Measurements from ENCODE around the gene NAA30.

Gene NAA30

DNA sequence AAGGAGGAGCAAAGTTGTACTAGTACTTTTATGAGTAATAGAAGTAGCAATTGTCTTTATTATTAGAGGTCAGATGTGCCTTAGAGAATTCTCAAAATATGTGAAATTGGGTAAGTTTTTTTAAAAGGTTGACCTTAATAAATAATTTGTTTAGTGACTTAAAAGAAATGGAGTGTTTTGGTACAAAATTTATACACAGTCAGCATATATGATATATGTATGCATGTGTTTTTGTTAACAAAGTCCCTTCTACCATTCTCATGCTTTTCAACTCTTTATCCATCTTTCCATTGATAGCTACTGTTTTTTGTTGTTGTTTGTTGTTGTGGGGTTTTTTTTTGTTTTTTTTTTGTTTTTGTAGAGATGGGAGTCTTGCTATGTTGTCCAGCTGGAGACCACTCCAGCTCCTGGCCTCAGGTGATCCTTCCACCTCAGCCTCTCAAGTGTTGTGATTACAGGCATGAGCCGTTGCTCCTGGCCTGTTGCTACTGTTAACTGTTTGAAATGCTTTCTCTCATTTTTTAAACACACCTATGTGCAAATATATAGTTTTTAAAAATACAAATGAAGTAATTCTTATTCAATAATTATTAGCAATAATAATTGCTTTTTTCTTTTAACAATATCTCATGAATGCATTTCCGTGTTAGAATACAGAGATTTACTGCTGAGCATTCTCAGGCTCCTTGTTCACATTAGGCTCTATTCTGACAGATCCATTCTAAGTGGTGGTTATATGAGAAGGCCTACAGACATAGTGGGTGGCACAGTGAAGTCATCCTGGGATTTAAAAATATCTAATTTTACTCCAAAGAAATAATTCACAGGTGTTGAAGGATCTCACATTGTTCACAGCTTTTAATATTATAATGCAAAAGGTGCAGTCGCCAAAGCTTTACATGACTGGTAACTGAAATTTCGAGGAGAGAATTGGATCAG, 10.4 kb downstream of the NAA30 start:
- DNase-seq (ENCODE audit: low read depth) = no peak

DNA sequence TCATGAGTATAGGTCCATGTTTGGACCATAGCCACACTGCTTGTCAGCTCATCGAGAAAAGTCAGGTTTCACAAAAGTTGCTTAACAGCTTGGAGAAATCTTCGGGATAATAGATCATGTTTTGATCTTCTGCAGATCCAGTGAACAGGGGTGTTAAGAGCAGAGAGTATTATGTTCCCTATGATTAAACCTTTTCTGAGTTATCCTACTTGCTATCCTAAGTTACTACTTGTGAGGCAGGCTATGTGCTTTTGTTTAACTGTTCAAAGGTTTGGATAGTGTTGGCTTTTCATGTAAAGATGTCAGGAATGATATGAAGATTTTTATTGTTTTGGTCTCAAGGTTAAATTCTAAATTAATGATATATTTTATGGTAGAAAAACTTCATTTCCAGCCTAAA, 11.1 kb downstream of the NAA30 start:
- DNase-seq (ENCODE audit: low read depth) = no peak

DNA sequence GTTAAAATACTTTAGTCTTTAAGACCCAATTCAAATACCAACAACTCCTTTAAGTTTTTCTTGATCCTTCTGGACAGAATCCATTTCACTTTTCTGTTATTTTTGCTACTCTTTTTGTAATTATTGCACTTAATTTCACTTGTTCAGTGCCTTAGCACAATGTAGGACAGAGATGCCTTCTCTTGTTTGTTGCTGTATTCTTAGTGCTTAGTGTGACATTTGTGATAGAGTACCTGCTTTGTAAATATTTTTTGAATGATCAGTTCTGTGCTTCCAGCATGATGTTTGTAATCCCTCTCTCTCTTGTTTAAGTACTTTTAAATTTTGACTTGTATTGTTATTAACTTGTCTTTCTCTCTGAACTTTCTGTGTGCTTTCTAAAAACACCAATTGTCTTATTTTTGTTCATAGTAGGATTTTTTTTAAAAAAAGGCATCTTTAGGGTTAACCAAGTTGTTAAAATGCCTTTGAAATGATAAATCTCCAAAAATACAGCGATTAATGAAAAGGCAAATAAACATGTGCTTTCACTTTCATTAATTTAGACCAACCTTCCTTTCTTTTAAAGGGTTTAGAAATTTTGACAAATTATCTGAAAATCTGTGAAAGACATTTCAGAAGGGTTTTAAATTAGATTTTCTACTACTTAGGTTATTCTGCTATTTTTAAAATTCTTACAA, 11.9 kb downstream of the NAA30 start:
- no peak for DNase-seq (ENCODE audit: low read depth)

DNA sequence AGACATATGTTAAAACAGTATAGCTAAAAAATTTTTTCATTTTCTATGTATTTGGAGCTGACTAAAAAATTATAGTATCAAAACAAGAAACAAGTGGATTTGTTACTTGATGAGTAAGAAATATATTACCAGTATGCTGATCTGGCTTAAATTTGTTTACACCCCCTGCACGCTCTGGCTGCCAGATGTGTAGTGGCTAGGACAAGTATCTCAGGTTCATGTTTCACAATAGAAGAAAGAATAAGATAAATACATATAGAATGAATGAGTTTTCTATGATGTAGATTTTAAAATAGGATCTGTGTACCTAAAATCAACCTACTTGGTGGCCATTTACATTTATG, 13.1 kb downstream of the NAA30 start:
- no peak for DNase-seq (ENCODE audit: low read depth)

DNA sequence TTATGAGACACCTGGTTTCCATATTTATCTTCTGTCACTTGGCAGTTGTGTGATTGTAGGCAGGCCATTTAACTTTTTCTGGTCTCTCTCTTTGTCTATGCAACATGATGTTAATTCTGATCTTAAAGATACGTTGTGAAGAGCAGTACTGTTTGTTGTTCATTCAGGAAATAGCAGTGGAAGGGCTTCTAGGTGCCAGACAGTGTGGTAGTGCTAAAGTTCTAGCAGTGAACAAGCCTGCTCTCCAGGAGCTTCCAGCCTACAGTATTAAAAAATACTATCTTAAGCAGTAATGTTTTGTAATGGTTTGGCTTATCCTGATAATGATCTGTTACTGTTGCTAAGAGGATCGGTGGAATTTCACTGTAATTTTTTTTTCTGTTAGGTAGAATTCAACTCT, 15.2 kb downstream of the NAA30 start:
- no peak for DNase-seq (ENCODE audit: low read depth)

DNA sequence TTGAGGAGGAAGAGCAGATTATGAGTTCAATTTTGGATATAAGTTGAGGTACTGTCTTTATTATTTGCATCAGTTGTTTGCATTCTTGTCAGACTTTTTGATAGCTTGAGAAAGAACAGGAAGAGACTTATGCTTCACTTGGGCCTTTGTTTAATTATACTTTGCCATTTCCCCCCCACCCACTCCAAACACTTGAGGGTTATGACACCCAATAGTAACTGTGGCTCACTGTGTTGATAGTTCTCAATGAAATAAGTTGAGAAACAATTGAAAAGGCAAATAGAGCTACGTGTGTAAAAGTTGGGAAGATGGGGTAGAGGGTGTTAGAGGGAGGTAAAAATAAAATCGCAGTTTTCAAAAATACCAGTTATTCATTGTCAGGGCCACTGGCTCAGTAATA, 17.7 kb downstream of the NAA30 start:
- no peak for DNase-seq (ENCODE audit: low read depth)

DNA sequence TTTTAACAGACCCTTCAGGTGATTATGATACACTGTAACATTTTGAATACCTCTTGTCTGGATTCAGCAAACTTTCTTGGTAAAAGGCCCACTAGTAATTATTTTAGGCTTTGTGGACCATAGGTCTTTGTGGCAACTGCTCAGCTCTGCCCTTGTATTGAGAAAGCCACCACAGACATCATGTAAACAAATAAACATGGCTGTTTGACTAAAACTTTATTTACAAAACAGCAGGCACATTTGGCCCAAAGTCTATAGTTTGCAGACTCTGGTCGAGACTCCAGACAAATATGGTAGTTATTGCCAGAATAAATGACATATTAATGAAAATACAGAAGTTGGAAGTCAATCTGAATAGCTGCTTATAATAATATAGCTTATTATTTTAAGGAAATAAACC, 18.2 kb downstream of the NAA30 start:
- DNase-seq (ENCODE audit: low read depth) = no peak

DNA sequence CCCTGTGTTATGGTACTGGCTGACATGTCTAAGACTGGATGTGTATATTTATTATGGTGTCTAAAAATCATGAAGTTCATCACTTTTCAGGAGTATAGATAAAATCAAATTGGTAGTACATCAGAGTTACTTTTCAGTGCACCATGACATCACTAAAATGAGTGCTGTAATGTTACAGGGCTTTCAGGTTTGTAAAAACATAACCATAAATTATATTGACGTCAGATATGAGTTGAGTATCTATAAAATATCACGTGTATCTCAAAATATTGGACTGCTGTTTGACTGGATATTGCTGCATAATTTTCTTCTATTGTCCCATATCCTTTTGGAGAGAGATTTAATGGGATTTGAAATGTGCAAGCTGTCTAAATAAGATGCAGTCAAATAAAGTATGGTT, 22.0 kb downstream of the NAA30 start:
- DNase-seq (ENCODE audit: low read depth) = no peak

DNA sequence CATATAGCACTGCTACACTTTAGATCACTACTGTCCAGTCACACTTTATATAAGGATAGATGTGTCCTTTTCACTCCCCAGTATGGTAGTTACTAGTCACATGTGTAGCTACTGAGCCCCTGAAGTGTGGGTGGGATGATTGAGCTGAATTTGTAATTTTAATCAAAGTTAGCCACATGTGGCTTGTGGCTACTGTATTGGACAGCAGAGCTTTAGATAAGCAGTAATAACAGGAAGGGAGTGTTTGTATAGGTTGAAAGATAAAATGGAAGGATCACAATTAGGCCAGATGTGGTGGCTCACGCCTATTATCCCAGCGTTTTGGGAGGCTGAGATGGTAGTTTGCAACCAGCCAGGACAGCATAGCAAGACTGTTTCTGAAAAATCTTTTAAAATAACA, 23.5 kb downstream of the NAA30 start:
- no peak for DNase-seq (ENCODE audit: low read depth)

DNA sequence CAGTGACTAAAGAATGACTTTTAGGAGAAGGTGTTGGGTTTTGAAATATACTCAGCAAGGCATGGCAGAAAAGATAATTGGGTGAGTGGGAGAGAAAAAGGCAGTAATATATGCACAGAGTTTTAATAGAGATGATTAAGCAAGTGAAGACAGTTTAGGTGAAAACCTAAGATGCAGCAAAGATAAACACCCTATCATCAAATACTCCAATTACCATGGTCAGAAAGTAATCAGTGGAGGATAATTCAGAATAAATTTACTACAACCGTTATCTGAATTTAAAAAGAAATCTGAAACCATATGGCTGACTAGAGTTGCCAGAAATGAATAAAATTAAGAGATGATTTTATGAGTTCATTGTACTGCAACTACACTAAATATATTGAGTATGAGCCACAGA, 26.8 kb downstream of the NAA30 start:
- DNase-seq (ENCODE audit: low read depth) = no peak

DNA sequence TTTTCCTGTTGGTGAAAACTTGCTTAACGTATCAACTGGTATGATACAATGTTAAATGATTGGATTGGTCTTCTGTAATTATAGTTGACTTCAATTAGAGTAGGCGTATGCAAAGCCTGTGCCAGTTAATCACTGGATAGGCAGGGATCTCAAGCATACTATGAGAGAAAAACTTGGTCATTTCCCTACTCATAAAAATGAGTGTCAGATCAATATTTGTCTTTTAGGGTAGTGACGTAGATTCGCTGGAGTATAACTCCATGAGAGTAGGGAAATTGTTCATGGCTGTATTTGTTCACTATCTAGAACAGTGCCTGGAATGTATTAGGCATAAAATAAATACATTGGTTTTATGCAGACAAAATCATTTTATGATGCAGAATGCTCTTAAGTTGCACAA, 28.6 kb downstream of the NAA30 start:
- DNase-seq (ENCODE audit: low read depth) = no peak

DNA sequence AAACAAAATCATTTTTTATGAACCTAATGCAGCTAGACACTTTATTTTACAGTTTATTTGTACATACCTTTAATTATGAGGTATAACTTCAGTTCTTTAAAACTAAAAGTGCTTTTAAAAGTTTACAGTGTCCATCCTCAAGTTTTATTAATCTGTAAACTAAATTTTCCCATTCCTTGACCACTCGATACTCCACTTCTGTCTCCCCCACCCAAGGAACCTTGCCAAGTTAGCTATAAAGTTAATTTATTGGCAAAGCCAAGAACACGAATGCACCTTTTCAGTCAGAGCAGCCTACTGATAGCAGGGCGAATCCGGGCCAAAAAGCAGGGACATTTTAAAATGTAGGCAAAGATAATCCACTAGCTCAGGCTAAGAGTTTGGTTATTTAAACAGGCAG, 29.6 kb downstream of the NAA30 start:
- DNase-seq (ENCODE audit: low read depth) = no peak

DNA sequence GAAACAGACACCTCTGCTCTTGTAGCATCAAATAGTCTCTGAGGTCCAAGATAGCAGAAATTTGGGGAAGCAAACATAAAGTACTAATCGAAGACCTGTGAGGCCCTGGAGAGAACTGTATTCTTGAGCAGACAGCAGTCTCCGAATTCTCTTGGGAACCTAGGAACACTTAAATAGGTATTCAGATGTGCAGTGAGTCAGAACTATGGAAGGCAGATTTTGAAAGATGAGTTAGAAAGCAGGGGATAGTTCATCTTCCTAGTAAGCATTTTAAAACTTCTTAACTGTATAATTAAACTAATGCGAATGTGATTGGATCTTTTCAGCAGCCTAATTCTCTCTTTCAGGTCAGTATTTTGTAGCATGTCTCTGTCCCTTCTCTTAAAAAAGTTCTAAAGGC, 30.6 kb downstream of the NAA30 start:
- no peak for DNase-seq (ENCODE audit: low read depth)

DNA sequence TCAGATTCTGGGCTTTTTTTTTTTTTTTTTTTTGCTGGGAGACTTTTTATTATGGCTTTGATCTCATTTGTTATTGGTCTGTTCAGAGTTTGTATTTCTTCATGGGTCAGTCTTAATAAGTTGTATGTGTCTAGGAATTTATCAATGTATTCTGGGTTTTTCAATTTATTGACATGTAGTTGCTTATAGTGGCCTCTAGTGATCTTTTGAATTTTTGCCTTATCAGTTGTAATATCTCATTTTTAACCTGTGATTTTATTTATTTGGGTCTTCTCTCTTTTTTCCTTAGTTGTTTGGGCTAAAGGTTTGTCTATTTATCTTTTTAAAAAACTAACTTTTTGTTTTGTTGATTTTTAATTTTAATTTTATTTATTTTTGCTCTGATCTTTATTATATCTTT, 45.5 kb downstream of the NAA30 start:
- no peak for DNase-seq (ENCODE audit: low read depth)

DNA sequence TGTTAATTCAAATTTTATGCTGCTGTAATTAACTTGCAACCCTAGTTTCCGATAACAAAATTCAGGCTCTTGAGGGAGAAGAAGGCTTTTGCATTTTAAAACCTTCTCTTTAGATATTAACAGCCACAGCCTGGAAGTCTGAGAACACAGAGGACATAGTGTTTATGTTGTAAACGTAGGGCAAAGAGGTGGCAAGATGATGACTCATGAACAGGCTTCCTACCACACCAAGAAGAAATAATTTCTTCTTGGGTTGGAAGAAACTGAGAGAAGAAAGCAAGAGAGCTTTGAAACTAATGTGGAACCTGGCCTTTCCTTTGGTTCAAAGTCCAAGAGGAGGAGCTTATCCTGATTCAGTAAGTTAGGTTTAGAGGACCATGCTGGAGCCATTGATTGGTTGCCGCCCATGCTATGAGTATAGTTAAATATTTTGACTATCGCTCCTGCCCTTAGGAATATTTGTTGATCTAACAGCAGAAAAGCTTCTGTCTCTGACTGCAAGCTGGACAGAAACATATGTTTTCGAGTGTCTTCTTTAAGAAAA, 71.5 kb downstream of the NAA30 start:
- DNase-seq (ENCODE audit: low read depth) = no peak

DNA sequence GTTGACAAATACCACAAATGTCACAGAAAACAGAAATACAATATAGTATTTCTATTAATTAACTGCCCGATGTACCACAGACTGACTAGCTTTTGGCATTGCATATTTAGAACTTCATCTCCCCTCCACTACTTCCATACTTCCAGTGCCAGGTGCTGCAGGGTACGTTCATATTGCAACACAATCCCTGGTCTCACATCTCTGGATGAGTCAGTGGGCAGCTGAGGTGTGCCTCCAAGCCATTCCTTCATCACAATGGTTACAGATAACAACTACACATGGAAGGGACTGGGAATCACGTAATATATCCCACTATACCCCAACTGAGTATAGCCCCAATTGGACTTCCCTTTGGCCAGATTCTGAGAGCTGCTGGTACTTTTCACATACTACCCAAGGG, 72.2 kb downstream of the NAA30 start:
- DNase-seq (ENCODE audit: low read depth) = no peak

DNA sequence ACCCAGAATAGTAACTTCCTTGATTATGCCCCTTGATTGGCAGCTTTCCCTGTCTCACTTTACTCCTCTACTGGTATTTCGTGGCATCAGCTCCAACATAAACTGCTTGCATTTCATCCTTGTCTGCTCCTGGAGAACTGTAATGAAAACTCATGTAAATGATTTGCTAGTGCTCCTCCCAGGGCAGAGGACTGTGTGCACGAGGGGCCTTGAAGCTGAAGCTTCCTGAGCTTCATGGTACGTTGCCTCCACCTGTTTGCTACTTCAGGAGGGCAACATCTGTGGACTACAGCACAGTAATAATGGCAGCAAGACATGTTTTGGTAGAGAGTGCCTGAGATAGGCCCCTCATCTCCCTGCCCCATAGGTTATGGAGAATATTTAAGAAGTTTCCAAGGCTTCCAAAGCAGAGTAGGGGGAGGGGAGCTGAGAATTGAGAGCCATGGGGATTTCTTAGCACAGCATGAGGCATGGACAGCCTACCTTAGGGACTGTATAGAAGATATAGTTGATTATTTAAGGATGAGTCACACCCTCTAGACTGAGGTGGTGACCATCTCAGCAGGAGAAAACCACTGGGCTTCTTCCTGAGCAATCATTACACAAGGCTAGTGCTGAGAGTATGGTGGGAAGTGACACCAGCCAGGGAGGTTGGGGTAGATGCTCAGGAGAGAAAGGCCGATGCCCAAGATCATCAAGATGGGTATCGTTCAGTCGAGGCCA, 73.8 kb downstream of the NAA30 start:
- no peak for DNase-seq (ENCODE audit: low read depth)
